HG03103 (cell line): ENCODE results near the gene OR1A1.
"Not testable (repeated sequence)": the region's sequence is repeated elsewhere in the genome, so short reads cannot be mapped to it uniquely, and the experiment has no call there.

Experiments
- ATAC-seq: cut with Tn5 transposase; IDR thresholded peaks from one replicate; pipeline ENCODE4 v1.9.1; 2021; ENCODE audit warnings: low read depth; ENCODE audit not compliant: unreplicated experiment

Gene OR1A1

GRCh38 chr17:3207367-3207766 lies at the start of gene OR1A1:
TSS of gene OR1A1 (plus strand) at chr17:3207667. CDS start at chr17:3215621, 7,954 bp downstream.
- ATAC-seq: no peak

- no peak for ATAC-seq
These were observed 39.9 kb upstream of the OR1A1 start for GRCh38 chr17:3167574-3167973.

- ATAC-seq: no peak
These were observed 17.5 kb upstream of the OR1A1 start for GRCh38 chr17:3189961-3190360.

GRCh38 chr17:3197219-3197618 lies 10.2 kb upstream of the OR1A1 start, which contains the start of gene OR1A2:
TSS of gene OR1A2 (plus strand) at chr17:3197519. CDS start at chr17:3197519, 0 bp downstream.
- ATAC-seq: no peak

GRCh38 chr17:3208484-3208883 lies 1.0 kb downstream of the OR1A1 start:
- no peak for ATAC-seq

GRCh38 chr17:3213001-3213400 lies 5.5 kb downstream of the OR1A1 start:
- no peak for ATAC-seq

- ATAC-seq: no peak
These were observed 6.1 kb downstream of the OR1A1 start for GRCh38 chr17:3213587-3213986.

GRCh38 chr17:3219978-3220377 lies 12.5 kb downstream of the OR1A1 start:
- not testable (repeated sequence) for ATAC-seq

GRCh38 chr17:3221850-3222249 lies 14.4 kb downstream of the OR1A1 start:
- ATAC-seq: no peak

- no peak for ATAC-seq
These were observed 15.0 kb downstream of the OR1A1 start for GRCh38 chr17:3222505-3222904.

- not testable (repeated sequence) for ATAC-seq
These were observed 17.4 kb downstream of the OR1A1 start for GRCh38 chr17:3224721-3225352.

- ATAC-seq: not testable (repeated sequence)
These were observed 24.8 kb downstream of the OR1A1 start for GRCh38 chr17:3232300-3232699.

- not testable (repeated sequence) for ATAC-seq
These were observed 31.2 kb downstream of the OR1A1 start for GRCh38 chr17:3238685-3239084.

- ATAC-seq: not testable (repeated sequence)
These were observed 33.6 kb downstream of the OR1A1 start for GRCh38 chr17:3241044-3241443.

GRCh38 chr17:3244841-3245240 lies 37.4 kb downstream of the OR1A1 start:
- not testable (repeated sequence) for ATAC-seq

GRCh38 chr17:3249013-3249412 lies 41.5 kb downstream of the OR1A1 start:
- ATAC-seq: not testable (repeated sequence)

GRCh38 chr17:3256575-3256974 lies 49.1 kb downstream of the OR1A1 start:
- ATAC-seq: no peak

GRCh38 chr17:3260163-3260562 lies 52.7 kb downstream of the OR1A1 start:
- no peak for ATAC-seq

- ATAC-seq: no peak
These were observed 53.1 kb downstream of the OR1A1 start for GRCh38 chr17:3260600-3260999.
